IPS-NIHi11 (cell line): Measurements from ENCODE around the gene MACROD1.
A peak's percentile ranks its signal among the peaks of the same experiment; 100 is the strongest.

Experiments
- DNase-seq: peaks from one replicate; pipeline ENCODE4 v3.0.0; 2012; ENCODE audit warnings: mixed read lengths, low spot score

MACROD1 gene

GRCh38 chr11:64014356-64014755 lies 151.6 kb downstream of the MACROD1 start:
- no peak for DNase-seq

- no peak for DNase-seq
Observed at GRCh38 chr11:64013141-64013896, 152.6 kb downstream of the MACROD1 start.

- DNase-seq = no peak
Observed at GRCh38 chr11:64011371-64011770, 154.5 kb downstream of the MACROD1 start.

- no peak for DNase-seq
Observed at GRCh38 chr11:64010783-64011182, 155.1 kb downstream of the MACROD1 start.

- DNase-seq = no peak
Observed at GRCh38 chr11:64009710-64010109, 156.2 kb downstream of the MACROD1 start.

GRCh38 chr11:64008914-64009633 lies 156.8 kb downstream of the MACROD1 start:
- no peak for DNase-seq

- no peak for DNase-seq
Observed at GRCh38 chr11:64008283-64008913, 157.5 kb downstream of the MACROD1 start.

- DNase-seq = peak; percentile 85
Observed at GRCh38 chr11:64007629-64008282, 158.2 kb downstream of the MACROD1 start.

GRCh38 chr11:64007160-64007628 lies 158.7 kb downstream of the MACROD1 start:
- peak; percentile 62 for DNase-seq

GRCh38 chr11:64006398-64006797 lies 159.5 kb downstream of the MACROD1 start:
- no peak for DNase-seq

- DNase-seq = no peak
Observed at GRCh38 chr11:64005691-64006090, 160.2 kb downstream of the MACROD1 start.

GRCh38 chr11:64004590-64004984 lies 161.3 kb downstream of the MACROD1 start:
- no peak for DNase-seq

- no peak for DNase-seq
Observed at GRCh38 chr11:64003807-64004589, 161.9 kb downstream of the MACROD1 start.

- no peak for DNase-seq
Observed at GRCh38 chr11:64001484-64002420, 164.2 kb downstream of the MACROD1 start.

- no peak for DNase-seq
Observed at GRCh38 chr11:64000740-64001483, 165.0 kb downstream of the MACROD1 start.

- DNase-seq = peak; percentile 96
Observed at GRCh38 chr11:64000026-64000739, 165.7 kb downstream of the MACROD1 start.

GRCh38 chr11:63999349-64000025 lies 166.4 kb downstream of the MACROD1 start:
- DNase-seq = peak; percentile 92
